NK-92 (cell line): ENCODE measurements around the gene NRCAM.

Source experiments
- DNase-seq: peaks from one replicate; lab custom pipeline; 2025; ENCODE audit not compliant: unreplicated experiment; lab: John Stamatoyannopoulos, UW

Gene NRCAM

DNA sequence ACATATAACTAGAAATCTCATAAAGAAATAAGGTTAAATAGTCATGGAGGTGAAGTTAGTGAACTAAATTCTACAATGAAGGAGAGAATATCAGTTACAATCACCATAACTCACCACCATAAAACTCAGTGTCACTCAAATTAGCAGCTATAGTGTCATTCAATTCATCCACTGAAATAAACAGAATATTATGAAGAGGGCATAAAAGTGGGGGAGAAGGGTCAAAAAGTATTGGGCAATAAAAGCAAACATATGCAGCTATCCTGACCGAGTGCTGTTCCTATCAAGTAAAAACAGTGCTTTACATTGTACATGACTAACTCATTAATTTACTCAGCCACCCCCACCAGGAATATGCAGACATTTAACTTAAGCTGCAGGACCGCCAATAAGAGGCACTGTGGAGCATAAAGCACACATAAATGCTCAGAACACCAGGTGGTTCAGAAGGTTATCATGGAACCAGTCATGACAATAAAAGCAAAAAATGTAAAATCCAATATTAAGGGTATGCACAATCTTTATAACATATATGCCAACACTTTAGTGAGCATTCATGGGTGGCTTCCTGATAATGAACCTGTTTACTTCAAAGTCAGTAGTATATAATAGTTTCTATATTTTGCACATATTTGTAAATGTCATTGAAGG lies 230.6 kb downstream of the NRCAM start:
- DNase-seq = no peak

DNA sequence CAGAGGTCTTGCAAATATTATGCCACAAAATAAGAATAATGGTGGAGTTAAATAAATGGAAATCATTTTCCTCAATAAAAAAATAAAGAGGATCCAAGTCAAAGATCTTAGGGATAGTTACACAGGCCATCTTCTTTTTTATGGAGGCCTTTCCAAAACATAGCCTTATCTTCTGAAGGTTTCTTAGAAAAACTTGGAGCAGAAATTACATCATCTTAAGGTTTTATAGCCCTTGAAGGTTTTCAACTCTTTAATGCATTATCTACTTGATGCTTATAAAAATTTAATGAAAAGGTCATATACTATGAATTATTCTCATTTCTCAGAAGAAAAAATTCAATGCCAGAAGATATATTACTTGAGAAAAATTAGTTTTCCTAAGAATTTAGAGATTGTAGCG lies 231.8 kb downstream of the NRCAM start:
- DNase-seq = no peak

- no peak for DNase-seq
These were observed 233.9 kb downstream of the NRCAM start for GRCh38 chr7:108222236-108222892.

DNA sequence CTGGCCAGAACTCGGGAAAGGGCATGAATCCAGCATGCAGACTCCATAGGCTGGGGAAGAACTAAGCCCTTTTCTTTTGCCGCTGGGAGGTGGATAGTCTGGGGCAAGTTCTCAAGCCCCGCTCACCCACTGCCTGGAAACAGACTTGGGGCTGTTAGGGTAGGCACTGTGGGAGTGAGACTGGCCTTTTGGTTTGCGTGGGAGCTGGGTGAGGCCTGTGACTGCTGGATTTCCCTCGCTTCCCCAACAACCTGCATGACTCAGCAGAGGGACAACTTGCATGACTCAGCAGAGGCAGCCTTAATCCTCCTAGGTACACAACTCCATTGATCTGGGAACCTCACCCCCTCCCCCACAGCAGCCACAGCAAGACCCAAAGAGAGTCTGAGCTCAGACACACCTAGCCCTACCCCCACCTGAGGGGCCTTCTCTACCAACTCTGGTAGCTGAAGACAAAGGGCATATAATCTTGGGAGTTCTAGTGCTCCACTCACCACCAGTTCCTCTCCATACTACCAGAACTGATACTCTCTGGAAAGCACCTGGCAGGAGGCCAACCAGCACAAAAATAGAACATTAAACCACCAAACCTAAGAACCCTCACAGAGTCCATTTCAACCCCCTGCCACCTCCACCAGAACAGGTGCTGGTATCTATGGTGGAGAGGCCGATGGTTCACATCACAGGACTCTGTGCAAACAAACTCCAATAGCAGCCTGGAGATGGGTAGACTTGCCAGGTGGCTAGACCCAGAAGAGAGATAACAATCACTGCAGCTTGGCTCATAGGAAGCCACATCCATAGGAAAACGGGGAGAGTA lies 244.6 kb downstream of the NRCAM start:
- no peak for DNase-seq

- DNase-seq = no peak
These were observed 245.4 kb downstream of the NRCAM start for GRCh38 chr7:108210796-108211195.

DNA sequence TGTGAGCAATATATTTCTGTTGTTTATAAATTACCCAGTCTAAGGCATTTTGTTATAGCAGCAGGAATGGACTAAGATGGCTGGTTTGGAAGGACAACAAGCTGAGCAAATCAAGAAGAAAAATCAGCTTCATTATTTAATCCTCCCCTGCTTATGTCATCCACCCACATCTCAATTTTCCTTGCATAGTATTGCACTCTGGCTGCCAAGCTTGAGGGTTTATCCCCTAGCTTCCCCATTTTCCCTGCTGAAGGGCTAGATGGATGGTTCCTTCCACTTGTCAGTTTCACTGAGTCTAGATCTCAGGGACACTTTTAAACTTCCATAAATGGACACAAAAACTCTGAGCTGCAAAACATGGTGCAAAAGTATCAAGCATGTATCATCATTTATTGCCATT lies 250.9 kb downstream of the NRCAM start:
- DNase-seq = no peak

DNA sequence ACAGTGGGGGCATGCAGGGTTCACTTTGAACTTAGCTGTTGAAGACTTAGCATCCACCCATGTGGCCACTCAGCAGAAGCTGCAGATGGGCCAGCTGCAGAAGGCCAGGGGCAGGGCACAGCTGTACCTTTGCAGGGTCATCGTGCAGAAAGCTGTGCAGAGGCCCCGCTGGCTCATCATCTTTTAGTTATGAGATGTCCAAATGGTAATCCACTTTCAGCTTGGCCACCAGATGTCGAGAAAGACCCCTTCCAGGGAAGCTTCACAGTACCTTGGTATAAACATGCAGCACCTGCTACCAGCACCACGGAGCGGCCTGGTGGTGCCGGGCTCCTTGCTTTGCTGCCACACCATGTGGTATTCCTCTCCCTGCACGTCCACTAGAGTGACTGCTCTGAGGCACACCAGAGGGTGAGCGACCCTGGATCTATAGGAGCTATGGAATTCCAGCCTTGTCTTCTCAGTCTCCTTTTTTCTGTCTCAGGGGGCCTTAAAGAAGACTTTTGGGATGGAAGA lies 251.9 kb downstream of the NRCAM start:
- no peak for DNase-seq

DNA sequence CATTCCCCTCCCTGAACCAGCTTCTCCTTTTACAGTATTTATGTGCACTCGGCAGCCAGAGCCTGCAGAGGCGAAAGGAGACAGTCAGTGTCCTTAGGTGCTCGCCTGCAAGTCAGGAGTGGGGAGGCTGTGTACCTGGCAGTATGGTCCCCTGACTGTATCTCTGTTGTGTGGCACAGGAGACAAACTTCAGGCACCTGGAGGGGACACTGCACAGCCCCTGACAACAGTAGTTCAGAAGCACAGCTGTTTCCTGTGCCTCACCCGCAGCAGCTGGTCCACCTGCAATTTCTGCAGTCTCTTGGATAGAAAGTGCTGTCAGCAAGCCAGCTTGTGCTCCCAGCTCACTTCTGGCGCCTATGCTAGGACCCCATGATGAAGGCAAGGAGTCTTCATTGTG lies 252.7 kb downstream of the NRCAM start:
- DNase-seq = no peak

DNA sequence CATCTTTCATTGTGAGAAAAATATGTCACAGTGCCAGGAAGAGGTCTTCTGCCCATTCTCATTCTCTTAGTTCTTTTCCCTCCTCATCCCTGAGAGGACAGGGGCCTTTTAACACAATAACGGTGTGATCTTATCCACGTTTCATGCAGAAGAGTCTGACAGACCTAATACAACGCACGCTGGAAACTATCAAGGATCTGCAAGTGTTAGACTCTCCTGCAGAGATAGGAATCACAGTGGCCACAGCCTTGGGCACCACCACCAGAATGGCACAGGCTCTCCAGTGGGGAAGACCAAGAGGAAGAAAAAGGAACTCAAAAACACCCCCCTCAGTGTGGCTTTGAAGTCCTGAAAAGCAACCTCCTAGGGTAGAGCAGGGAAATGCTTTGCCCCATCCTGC lies 253.5 kb downstream of the NRCAM start:
- no peak for DNase-seq

GRCh38 chr7:108201766-108202165 lies 254.5 kb downstream of the NRCAM start:
- DNase-seq = no peak

GRCh38 chr7:108200326-108200725 lies 255.9 kb downstream of the NRCAM start:
- no peak for DNase-seq

DNA sequence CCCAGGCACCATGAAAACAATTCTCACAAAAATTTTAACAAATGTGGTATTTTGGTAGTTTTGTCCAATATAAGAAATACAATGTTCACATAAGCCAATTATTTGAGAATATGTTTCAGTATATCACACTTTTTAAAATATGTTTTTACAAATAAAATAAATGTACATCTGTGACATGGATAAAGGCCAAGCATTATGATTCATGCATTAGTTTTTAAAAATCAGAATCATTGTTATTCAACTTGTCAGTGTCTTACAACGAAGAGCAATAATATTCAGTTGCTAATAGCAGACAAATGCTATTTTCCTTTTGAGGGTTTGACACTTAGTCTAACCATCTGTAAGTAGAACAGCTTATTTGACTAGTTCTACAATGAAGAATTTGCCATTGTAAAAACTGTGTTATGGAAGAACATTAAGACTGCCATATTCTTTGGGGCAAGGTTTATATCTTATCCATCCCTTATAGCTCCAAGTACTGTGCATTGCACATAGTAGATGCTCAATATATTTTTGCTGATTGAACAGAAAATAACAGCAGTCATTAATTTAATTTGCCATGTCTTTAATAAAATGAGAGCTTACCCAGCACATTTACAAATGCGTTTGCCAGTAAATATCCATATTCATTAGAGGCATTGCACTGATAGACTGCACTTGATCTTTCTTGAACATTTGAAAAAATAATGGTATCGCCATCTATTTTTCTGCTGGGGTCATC lies 258.7 kb downstream of the NRCAM start:
- DNase-seq = no peak

DNA sequence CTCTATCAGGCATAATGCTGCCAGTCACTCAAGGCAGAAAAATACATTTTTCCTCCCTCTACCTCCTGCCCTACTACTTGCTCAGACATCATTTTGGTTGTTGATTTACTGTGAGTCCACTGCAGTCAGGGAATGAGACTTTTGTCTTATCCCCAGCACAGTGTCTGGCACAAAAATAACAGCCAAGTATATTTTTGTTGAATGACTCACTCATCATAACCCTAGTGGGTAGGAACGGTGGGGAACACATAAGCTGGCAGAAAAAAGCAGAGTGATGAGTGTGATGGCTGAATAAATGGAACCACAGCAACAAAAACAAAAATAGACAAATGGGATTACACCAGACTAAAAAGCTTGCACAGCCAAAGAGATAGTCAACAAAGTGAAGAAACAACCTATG lies 260.2 kb downstream of the NRCAM start:
- no peak for DNase-seq

DNA sequence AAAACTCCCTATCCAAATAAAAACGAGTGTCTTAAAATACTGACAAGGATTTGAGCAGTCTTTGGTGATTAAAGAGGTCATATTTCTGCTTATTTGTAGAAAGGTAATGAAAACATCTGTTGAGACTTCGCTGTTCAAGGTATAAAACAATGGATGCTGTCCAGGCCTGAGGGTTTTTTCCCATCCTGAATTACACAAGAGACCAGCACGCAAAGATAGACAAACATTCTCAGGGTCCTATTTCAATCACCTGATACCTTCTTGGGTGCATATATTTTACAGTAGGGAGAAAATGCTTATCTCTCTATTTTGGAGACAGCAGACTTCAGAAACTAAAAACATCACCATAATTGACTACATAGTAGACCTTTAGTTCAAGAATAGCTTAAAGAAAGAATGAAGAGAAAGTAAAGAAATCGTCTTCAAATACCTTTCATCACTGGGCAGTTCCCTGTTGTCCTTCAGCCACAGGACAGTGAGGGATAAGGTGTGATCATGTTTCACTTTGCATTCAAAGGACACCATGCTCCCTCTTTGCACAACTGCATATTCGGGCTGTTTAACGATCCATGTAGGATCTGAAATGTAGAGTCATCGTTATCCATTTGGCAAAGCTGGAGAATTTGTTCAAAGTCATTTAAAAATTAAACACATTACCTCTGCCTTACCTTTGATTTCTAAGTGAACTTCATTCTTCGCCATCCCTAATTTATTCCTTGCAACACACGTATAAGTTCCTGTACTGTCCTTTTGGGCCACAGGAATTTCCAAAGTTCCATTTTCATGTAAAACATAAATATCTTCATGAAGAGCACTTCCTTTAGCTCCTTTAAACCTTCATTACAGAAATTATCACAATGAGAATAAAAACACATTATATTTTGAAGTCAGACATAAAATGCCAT lies 262.4 kb downstream of the NRCAM start:
- DNase-seq = no peak

DNA sequence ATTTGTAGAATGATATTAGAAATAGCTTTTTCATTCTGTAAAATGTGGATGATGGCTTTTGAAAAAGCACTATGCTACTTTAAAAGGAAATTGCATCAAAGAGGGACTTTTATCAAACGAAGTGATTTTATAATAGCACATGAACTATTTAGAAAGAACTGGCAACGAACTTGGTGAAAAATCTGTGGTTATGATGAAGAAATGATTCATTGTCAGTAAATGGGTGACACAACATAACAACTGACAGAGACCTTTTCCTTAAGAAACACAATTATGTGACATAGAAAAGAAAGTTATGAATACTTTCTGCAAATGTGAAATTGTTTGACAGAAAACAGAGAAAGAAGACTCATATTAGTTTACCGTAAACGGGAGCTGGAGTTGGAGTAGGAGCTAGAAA lies 265.3 kb downstream of the NRCAM start:
- no peak for DNase-seq

DNA sequence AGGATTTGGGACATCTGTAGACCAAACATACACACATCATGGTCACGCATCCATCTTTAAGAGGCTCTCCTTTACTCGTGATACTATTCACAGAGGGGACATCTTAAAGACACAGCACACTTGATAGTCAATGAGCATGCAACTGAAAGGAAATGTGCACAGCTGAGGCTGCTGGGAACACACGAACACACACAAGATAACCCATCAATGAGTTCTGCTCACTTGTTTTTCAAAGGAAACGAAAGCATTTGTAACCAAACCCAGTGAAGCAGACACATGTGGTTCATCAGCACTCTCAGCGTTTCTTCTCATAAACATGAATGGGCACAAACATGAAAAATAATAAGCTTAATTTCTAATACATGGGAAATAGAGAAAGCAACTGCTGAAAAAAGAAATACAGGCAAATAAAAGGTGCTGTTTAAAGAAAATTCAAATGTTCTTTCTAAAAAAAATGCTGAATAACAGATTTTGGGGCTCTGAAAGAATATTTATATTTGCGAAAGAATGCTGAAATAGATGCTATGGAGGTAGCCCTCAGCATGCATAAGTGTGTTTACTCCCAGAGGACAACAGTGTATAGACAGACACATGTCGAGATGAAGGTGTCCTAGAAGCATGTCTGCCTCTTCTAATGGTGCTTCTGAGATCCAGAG lies 266.4 kb downstream of the NRCAM start:
- DNase-seq = no peak

DNA sequence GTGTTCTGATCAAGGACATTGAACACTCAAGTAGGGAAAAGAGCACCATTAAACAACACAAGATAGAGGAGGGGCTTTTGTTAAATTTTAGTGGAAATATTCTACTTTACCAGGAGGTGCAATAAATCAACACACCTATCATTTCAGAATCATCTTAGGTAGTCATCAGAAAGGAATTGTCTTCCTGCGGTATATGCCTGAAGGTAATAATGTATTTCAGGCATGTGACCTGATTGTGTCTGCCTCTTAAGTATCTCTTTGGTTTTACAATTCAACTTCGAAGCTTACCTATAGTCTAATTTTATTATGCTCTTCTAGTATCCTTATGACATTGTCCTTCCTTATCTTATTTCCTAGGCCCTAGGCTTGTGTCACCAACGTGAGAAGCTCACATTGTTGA lies 267.5 kb downstream of the NRCAM start:
- no peak for DNase-seq

DNA sequence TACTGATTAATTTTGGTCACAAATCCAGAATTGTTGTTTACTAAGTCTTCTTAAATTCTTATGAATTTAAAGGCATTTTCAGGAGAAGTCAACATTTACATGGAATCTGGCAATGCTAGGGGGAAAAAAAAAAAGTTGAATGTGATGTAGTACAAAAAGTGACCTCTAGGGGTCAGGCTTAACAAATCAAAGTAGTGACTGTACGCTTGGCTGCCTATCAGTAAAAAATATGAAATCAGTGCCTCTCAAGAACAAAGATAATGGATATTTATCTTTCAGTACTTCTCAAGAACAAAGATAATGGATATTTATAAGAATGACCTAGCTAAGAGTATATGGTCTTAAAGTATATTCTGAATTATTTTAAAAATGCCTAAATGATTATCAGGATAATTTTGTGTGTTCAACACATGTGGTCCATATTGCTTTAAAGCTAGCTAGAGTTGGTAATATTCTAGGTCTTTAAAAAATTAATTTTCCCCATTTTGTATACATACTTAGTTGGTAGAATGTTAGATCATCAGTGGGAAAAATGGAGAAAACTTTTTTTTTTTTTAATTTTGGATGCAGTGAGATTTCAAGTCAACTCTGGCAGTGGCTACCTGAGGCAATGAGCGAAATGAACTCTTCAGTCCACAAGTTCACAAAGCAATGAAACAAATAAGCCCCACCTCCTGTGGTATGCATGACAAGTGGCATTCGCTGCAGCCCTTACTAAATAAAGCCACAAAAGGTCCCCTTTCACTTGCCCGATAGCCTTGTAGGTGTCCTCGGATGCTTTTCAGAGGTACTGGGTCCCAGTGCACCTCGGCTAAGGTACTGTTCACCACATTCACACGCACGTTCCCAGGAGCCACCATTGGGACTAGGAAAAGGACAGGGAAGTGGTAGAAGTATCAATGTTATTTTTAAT lies 274.9 kb downstream of the NRCAM start:
- DNase-seq = no peak

DNA sequence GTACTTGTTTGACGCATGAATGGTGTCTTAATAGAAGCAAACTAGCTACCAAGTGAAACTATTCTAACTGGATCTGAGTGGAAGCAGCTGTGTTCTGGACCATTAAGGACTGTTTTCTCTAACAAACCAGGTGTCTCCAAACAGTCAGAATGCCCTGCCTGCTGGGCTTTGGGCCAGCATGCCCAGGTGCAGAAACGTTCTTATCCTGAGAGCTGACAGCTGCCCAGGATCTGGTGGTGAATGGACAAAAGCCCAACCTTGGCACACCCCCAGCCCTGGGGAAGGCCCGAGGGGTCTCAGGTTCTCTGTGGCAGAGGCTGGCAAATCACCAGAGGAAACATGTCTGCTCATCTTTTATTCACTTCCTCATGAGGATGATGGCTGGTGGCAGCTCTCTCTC lies 277.8 kb downstream of the NRCAM start:
- DNase-seq = no peak
